HG02759 (cell line): ENCODE data around the gene C11orf16.
"Not testable (repeated sequence)": the region's sequence is repeated elsewhere in the genome, so short reads cannot be mapped to it uniquely, and the experiment has no call there.

Source experiments
- ATAC-seq: cut with Tn5 transposase; IDR thresholded peaks from one replicate; pipeline ENCODE4 v1.9.1; 2021; ENCODE audit warnings: mild to moderate bottlenecking, moderate library complexity; ENCODE audit not compliant: unreplicated experiment

Gene C11orf16, protein sequence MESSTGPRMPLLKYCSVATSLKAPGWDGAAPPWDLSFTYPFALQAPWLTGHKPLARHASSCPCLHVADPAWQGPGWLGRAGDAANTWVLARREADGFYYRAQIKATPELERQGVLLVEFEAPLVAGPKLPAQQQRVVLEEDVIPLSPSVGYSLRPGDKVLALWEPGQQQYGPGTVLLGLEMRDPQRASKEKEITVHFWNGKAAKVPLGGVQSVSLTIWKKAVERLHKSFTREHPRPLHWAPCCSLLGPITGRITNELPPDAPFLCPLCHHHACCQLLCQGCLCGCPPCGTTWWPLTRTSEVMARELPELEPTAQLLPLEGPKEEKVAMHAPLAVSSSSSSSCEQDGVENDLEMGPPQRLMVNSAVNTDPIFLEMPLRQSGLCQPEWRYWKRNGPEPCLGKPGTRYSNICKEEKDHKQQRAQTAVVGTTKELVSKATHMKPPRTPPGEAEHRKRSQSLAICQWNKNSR

DNA sequence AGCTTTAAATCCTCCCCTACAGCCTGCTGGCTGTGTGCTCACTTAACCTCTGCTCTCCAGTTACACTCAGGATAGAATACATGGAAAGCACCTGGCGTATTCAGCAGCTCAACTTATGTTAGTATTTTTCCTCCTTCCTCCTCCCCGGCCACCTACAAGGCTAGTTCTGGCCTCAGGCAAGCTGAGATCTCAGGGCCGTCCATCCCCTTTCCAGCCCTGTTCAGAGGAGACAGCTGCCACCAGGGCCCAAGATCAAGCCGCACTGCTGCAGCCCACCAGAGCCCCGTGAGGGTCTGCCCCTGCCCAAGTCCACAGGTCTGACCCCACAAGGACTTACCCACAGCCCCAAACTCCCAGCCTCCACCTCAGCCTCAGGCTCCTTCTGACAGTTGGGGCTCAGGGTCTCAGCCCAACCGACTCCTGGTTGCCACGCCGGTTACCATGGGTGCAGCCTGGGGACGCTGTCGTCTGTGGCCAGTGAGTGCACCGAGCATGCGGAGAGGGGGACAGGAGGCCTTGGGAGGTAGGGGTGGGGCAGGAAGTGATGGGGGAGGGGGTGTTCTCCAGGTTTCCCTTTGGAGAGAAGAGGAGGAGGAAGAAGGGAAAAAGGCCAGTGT is at the start of gene C11orf16:
TSS of gene C11orf16 (minus strand) at position 384 of the 617 bp plus-strand sequence. CDS start 639 bp downstream, outside the sequence.
- no peak for ATAC-seq

DNA sequence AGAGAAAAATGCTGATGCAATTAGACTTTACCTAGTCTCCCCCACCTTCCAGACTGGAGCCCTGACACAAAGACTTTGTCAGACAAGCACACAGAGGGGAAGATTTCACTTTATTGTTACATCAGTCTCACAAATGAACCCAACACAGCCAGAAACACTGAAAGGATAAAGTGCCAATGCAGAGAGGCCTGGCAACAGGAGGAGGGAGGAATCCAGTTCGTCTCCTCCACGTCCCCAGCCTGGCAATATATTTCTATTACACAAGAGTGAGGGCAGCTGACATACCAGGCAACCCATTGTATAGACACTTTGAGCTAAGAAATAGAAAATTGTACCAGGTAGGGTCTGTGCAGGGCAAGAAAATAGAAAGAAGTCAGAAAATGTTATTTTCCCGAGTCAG is 47.7 kb upstream of the C11orf16 start:
- no peak for ATAC-seq

DNA sequence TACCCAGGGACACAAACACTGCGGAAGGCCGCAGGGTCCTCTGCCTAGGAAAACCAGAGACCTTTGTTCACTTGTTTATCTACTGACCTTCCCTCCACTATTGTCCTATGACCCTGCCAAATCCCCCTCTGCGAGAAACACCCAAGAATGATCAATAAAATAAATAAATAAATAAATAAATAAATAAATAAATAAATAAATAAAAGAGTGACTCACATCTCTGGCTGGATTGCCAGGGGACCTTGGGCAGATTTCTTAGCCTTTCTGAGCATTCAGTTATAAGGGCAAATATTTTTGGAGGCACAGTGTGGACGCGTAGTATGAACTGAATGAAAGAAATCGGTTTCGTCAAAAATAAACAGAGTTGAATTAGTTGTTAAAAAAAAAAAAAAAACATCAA is 46.6 kb upstream of the C11orf16 start:
- not testable (repeated sequence) for ATAC-seq

DNA sequence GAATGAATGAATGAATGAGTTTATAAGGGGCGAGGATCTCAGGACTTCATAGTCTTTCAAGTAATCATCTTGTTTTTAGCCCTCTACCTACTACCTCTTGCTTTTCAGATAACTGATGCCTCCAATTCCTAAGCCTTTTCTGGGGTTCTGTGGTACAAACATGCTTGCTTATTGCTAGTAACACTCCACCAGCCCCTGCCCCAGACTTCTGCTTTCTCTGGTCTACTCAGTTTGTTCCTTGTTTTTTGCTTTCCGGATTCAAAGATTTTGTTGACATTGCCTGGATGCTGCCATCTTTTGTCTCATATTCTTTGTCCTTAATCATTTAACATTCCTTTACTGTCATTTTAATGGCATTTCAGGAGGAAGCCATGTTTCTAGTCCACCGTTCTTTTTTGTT is 40.4 kb upstream of the C11orf16 start:
- ATAC-seq, result no peak

DNA sequence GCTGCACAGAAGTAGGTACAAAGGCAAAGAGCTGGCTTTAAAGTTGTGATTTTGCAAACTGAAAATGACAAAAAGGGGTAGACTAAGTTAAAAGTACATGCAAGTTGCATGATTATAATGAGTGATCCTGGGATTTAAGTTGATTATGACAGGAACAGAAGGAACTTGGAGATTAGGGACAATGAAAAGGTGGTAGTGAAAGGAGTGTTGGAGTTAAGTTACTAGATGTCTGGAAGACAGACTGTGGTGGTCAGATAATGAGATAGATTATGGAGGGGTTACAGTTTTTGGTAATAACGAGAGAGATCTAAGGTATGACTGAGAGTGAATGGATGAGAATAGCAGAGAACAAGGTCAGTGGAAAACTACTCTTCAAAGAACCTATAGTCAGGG is 39.2 kb upstream of the C11orf16 start:
- no peak for ATAC-seq

DNA sequence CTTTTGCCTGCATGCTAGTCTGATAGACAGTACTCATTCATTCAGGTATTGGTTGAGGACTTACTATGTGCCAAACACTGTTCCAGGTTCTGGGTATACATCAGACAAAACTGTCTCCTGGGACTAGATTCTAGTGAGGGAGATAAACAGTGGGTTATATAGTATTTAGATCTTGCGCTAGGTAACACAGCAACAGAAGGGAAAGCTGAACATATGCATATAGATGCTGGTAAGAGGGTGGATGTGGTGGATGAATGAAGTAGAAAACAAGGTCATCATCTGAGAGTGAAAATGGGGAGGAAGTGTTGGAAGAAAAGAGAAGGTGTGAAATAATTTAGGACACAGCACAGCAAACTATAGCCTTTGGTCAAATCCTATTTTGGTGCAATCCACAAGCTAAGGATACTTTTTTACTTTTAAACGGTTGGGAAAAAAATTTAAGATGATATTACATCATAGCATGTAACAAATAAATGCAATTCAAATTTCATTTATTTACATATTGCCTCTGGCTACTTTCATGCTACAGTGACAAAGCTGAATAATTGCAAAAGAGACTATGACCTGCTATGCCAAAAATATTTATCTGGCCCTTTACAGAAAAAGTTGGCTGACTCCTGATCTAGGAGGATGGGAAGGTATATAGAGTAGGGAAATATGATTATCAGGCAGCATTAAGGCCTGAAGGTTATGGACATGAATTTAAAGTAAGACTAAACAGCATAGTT is 38.6 kb upstream of the C11orf16 start:
- no peak for ATAC-seq

DNA sequence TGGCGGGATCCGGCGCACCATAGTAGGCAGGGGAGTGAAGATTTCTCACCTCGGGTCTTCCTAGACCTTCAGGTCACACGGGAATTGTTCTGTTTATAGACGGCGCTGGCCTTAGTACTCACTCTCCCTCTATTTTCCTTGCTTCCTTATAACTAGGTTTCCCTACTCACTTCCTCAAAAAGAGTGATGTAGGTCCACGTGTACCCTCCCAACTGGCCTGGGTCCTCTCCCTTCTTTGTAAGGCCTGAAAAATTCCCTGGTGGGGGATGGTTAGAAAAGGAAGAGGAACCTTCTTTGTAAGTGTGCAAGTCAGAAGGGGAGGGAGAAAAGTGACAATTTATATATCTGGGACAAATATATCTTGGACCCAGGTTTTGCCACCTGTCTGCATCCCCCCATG is 34.4 kb upstream of the C11orf16 start:
- no peak for ATAC-seq

DNA sequence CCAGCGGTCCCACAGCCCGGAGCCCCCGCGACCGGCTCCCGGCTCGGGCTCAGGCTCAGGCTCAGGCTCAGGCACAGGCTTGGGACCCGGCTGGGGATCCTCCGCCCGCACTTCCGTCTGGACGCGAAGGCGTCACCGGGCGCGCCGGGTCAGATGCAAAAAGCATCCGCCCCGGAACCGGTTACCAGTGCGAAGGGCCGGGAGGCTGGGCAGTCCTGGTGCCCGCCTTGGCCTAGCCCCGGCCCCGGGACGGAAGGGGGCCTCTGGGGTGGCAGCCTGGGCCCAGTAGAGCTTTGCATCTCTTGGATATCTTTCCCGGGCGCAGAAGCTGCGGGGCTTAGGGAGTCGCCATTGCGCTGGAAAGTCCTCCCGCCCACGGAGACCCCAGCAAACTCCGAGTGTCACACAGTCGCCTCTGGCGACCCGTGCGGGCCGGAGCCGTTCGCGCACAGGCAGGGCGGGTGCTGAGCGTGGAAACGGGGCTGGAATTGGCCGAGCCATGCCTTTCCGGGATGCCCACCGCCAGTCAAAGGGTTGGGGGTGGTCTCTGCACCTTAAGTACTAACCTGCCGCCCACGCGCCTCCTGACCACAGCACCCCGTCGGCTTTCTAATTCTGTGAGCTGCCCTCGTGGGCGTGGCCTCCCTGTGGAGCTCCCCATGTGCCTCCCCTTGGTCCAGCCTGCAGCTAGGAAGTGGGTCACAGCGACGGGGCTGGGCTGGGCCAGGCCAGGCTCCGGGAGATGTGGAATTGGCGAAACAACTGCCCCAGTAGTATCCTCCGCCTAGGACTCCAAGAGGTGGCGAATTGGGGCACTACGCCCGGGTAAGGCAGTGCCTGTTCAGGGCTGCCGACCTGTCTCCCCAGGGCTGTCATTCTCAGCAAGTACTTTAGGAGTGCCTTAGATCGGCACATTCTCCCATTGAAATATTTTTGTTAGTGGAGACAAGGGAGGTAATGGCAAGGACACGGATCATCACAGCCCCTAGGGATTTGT is 31.9 kb upstream of the C11orf16 start, which contains the start of gene TMEM9B:
TSS of gene TMEM9B (minus strand) at position 119 of the 997 bp plus-strand sequence. CDS start 129 bp downstream, outside the sequence.
- peak; percentile 80 for ATAC-seq

DNA sequence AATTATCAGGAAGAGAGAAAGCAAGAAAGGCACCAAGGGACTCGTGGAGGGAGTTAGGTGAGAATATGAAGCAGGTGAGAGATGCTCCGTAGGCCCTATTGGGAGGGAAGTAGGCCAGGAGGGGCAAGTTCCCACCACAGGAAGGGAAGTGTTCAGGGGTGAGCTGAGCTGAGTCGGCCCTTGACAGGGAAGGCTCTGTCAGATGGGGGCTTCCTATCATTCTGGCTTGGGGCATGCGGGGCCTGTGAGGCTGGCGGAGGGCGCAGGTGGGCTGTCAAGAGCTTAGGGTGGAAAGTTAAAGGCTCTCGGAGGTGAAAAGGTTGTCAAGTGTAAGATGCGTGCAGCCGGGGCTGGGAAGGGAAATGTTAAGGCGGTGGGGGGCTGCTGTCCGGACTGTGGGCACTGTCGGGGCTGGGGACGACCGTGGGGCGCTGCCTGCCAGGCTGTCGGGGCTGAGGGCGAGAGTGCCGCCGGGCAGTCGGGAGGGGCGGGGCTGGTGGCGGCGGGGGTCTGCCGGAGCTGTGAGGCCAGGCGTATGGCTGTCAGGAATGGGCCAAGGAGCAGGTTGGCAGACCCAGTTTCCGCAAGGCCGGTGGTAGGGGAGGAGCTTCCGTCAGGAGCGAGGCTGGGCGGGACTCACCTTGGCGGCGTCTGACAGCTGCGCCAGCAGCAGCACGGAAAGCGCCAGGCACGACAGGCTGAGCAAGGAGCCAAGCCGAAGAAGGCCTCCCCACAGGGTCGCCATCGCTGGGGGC is 31.0 kb upstream of the C11orf16 start:
- peak; percentile 69 for ATAC-seq

DNA sequence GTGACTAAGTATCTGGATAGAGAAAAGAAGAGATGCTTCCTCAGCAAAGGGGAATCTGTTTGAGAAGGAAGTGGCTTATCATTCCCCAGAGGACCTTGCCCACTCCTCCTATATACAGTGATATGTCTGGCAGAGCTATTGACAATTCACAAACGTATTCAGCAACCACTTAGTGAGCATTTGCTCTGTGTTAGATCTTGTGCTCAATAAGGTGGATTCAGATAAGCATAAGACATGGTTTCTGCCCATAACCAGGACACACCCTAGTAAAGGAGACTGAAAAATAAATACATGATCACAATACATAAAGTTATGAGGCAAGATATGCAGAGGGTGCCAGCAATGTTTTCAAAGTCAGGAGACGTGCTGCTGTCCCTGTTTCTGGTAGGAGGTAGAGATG is 30.1 kb upstream of the C11orf16 start:
- no peak for ATAC-seq

DNA sequence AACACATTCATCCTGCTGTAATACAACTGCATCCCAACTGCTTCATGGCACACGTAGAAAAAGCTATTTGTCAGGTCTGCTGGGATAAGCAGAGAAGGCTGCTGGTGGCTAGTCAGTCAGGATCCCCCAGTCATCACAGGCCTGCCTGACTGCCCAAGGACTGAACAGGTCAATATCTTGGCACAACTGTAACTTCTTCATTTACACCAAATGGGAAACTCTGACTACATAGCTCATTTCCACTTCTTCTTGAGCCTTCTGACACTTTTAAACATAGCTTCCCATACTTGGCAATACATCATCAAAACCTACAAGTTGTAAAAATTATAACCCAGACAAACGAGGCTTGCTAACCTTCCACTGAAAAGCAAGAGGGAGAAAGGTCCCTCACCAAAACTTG is 28.7 kb upstream of the C11orf16 start:
- ATAC-seq, result no peak

DNA sequence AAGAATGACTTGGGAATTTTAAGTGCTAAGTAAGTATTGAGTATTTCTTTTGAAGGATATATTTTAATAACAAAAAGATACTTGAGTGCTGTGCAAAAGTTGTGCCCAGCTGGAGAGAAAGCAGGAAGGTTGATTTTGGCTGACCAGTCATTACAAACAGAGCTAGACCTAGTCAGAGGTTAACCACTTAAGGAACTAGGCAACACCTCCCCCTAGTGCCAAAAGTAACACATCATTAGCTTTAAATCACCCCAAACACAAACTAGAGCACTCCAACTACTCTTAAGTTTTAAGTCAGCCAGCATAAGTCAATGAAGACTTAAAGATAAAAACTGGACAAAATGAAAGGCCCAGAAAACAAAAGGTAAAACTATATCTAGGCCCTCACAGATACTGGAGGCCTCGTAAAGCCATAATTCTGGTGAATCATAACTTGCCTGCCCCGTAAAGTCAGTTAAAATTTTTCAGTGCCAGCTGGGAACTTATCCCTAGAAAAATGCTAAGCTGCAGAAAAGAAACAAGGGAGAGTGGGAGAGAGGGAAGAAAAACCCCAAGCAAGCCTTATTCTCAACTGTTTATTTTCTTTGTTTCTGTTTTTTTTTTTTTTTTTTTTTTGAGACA is 26.9 kb upstream of the C11orf16 start:
- ATAC-seq, result peak; percentile 26

DNA sequence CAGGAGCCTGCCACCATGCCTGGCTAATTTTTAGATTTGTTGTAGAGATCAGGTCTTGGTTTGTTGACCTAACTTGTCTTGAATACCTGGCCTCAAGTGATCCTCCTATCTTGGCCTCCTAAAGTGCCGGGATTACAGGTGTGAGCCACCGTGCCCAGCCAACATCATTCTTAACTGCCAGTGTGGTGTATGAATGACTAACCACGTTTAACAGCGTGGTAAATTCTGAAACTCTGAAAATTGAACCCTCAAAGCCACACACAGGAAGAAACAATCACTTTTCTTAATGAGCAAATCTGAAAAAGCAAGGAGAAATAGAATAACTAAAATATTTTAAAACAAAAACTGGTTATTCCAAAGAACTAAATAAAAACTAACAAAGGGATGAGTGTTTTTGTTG is 24.1 kb upstream of the C11orf16 start:
- ATAC-seq, result no peak

DNA sequence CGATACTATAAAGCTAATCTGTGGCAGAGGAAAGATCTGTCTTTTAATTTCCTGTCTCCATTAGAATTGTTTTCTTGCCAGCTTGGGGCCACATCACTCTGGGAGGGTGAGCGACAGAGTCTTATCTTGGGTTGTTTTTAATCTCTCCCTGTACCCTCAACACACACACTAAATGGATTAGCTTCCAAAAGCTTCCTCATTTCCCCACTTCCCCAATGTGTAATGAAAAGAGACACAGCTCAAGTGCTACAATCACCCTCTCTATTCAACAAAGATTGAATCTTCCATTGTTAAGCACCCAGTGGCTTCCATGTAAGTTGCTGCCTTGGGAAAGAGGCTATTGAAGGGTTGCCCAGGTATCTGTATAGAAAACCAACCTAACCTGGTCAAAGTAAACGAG is 16.1 kb upstream of the C11orf16 start:
- ATAC-seq, result no peak

DNA sequence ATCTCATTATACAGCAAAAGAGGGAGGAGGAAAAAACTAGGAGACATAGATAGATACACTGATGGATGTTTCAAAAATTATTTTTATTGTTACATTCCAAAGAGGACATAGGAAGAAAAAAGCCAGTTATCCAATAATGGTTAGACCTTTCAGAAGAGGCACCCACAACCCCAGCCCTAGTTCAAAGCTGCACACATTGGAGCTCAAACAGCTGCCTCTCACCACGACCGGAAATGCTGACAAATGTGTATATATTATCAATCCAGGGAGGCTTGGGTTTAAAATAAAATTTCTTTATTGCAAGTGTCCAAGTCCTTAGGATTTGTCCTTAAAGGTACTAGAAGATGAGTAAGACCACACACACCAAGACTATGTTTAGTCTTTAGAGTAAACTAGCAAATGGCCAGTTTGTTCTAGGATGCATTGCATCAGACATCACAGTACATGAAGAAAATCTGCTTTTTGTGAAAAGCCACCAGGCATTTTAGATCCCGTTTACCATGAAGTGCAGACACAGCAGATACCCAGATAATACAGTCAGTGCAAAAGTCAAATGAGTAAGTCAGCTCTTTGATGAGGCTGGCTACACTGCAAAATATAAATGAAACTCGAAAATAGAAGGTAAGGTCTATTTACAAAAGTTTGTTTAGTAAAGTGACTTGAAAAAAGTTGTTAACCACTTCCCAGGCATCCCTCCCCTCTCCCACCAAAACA is 14.6 kb upstream of the C11orf16 start:
- ATAC-seq, result no peak

DNA sequence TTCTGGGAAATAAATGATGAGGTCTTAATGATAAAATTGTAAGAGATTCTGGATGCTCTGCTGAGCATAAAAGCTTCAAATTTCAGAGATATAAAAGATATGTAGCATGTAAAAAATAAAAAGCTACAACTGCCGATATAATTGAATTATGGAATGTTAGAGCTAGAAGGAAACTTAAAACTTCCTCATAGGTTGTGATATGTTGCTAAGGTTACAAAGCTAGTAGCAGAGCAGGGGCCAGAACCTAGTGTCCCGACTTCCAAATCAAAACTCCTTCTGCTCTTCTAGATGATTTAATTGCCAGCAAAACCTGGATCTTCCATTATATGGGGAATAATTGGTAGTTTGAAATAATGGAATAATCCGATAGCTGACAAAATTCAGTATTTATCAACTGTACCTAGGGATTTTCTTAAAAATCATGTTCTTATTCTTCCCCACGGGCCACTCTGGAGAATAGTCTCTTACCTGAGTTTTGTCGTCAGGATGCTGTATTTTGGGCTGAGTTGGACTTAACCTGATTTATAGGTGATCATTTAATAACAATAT is 9.8 kb upstream of the C11orf16 start, which contains the start of gene ASCL3:
TSS of gene ASCL3 (minus strand) at position 499 of the 549 bp plus-strand sequence. CDS start 4,855 bp downstream, outside the sequence.
- no peak for ATAC-seq

DNA sequence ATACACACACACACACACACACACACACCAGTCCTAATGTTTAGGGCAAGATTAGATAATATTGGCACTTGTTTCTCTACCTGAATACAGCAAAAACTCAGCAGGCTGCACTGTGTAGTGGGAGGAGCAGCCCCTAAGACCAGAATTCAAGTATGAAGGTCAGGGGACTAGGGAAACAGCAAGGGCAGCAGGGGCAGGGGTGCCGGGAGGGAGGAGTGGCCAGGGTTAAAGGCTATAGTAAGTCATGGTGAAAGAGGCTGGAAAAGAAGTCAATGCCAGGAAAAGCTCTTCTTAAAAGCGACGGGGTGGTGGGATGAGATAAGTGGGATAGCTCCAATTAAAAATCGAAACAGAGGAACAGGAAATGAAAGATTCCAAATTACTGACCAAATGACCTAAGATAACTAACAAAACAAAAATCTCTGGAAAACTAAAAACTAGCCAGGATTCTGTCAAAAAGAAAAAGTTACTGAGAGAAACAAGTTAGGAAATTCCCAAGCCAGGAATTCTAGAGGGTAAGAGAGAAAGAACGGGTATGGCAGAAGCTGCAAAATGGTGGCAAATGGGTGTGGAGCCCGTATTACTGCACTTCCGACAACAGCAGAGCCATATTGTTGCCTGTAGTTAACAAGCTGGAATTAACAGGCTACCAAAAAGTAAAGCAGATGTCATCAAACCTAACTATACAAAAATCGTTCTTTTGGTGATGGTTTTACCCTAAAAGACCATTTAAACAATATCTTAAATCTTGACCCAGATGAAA is 8.8 kb upstream of the C11orf16 start:
- ATAC-seq, result no peak
